SU-DHL-6 (cell line): ENCODE results near the gene PCLO.

Experiments used
- H2AFZ ChIP-seq: fragments of 200-600 bp; sonication (generic); 2 replicates; pipeline ENCODE4 v1.6.1; 2014; ENCODE audit warnings: low read depth, mild to moderate bottlenecking, moderate library complexity, mixed read lengths, antibody characterized with exemption, low read length; ENCODE audit not compliant: severe bottlenecking
- H3F3A ChIP-seq: fragments of 200-600 bp; shearing (Covaris generic); 2 replicates; pipeline ENCODE4 v1.6.0; 2016; ENCODE audit warnings: antibody characterized with exemption, mild to moderate bottlenecking; ENCODE audit not compliant: insufficient read depth
- H3K27ac ChIP-seq: fragments of 200-600 bp; sonication (generic); 2 replicates; pipeline ENCODE4 v1.5.1; 2016; ENCODE audit warnings: low read depth, mild to moderate bottlenecking, low read length, moderate library complexity, mixed read lengths
- H3K27me3 ChIP-seq: fragments of 200-600 bp; sonication (generic), shearing (Covaris generic); 2 replicates; pipeline ENCODE4 v1.6.0; 2014; ENCODE audit warnings: mild to moderate bottlenecking, low read length
- H3K36me3 ChIP-seq: fragments of 200-600 bp; sonication (generic); 2 replicates; pipeline ENCODE4 v1.6.1; 2014; ENCODE audit warnings: mild to moderate bottlenecking, low read length, mixed read lengths
- H3K4me2 ChIP-seq: fragments of 300-600, 200-600 bp; shearing (Covaris generic), sonication (generic); 2 replicates; pipeline ENCODE4 v1.6.0; 2014; ENCODE audit warnings: low read length, low read depth, mild to moderate bottlenecking; ENCODE audit not compliant: poor library complexity, severe bottlenecking
- H3K4me3 ChIP-seq: fragments of 200-600 bp; sonication (generic); 2 replicates; pipeline ENCODE4 v1.5.1; 2014; ENCODE audit warnings: antibody characterized with exemption, low read length, mild to moderate bottlenecking, mixed read lengths; ENCODE audit not compliant: insufficient read depth, poor library complexity, severe bottlenecking
- H3K79me2 ChIP-seq: fragments of 200-600 bp; sonication (generic); 2 replicates; pipeline ENCODE4 v1.6.1; 2014; ENCODE audit warnings: mild to moderate bottlenecking, low read length, moderate library complexity; ENCODE audit not compliant: insufficient read depth
- H3K9ac ChIP-seq: fragments of 200-600 bp; sonication (generic); 2 replicates; pipeline ENCODE4 v1.7.0; 2014; ENCODE audit warnings: mild to moderate bottlenecking, low read length
- H3K9me2 ChIP-seq: fragments of 200-600 bp; sonication (generic); replicated peaks from 2 replicates; pipeline ENCODE4 v1.6.1; 2014; ENCODE audit warnings: low read length; ENCODE audit not compliant: insufficient read depth
- H3K9me3 ChIP-seq: fragments of 200-600 bp; sonication (generic); 2 replicates; pipeline ENCODE4 v1.6.1; 2014; ENCODE audit warnings: low read length, mixed read lengths; ENCODE audit not compliant: insufficient read depth
- H4K20me1 ChIP-seq: fragments of 200-600 bp; sonication (generic); 2 replicates; pipeline ENCODE4 v1.6.1; 2014; ENCODE audit warnings: low read depth, mild to moderate bottlenecking, antibody characterized with exemption, low read length, moderate library complexity, mixed read lengths
- EZH2phosphoT487 ChIP-seq: fragments of 200-600 bp; sonication (generic), shearing (Covaris generic); conservative IDR thresholded peaks from 2 replicates; pipeline ENCODE4 v1.6.1; 2018; ENCODE audit warnings: mild to moderate bottlenecking, antibody characterized with exemption, low read length, moderate library complexity, mixed read lengths
- TF ChIP-seq, protein P1 (sequence below): fragments of 200-600 bp; sonication (generic); IDR thresholded peaks from one replicate; pipeline ENCODE4 v1.5.1; 2017; ENCODE audit warnings: antibody characterized with exemption, mild to moderate bottlenecking, low read length, moderate library complexity; ENCODE audit not compliant: insufficient read depth, poor library complexity, severe bottlenecking

Gene PCLO

DNA sequence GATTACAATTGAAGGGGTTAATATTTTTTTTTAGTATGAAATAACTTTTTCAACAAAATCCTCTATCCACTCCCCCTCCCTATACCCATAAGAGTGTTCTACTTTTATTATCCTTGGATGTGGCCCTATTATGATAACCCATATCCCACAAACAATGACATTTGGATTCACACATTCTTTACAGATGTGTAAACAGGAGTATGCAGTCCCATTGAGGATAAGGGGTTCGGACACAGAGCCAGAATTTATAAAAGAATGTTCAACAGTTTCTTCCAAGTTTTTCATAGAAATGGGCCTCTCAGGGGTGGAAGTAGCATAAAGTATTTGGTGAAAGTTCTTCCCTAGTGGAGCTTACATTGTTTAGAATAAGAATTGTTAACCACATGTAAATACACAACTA, 16.1 kb upstream of the PCLO start:
- no peak for TF ChIP-seq EZH2phosphoT487
- TF ChIP-seq, protein P1, sequence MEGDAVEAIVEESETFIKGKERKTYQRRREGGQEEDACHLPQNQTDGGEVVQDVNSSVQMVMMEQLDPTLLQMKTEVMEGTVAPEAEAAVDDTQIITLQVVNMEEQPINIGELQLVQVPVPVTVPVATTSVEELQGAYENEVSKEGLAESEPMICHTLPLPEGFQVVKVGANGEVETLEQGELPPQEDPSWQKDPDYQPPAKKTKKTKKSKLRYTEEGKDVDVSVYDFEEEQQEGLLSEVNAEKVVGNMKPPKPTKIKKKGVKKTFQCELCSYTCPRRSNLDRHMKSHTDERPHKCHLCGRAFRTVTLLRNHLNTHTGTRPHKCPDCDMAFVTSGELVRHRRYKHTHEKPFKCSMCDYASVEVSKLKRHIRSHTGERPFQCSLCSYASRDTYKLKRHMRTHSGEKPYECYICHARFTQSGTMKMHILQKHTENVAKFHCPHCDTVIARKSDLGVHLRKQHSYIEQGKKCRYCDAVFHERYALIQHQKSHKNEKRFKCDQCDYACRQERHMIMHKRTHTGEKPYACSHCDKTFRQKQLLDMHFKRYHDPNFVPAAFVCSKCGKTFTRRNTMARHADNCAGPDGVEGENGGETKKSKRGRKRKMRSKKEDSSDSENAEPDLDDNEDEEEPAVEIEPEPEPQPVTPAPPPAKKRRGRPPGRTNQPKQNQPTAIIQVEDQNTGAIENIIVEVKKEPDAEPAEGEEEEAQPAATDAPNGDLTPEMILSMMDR: no peak
- Histone ChIP-seq H3K27ac (no peak overlapping the region), H2AFZ (no peak overlapping the region), H3F3A (no peaks in the 10 kb centered on the region), H3K9me2 (no peaks in the 10 kb centered on the region), H3K9ac (no peak overlapping the region), H3K27me3 (no peaks in the 10 kb centered on the region), H3K79me2 (no peaks in the 10 kb centered on the region), H3K36me3 (no peaks in the 10 kb centered on the region), H3K4me2 (no peak overlapping the region), H4K20me1 (no peaks in the 10 kb centered on the region), H3K4me3 (no peak overlapping the region), H3K9me3 (no peaks in the 10 kb centered on the region)

DNA sequence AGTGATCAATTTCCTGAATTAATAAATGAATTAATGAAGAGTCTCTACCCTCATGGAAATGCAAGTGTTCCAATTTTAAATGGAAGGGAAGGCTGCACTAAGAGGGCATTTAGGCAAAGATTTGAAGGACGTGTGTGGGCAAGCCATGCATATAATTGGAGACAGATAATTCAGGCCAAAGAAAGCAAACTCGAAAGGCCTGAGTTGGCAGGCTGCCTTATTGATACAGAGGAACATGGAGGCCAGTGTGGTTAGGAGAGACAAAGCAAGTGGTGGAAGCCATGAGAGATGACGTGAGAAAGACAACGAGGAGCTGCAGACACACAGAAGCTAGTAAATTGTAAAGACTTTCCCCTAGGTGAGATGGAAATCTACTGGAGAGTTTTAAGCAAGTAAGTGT, 15.4 kb upstream of the PCLO start:
- Histone ChIP-seq H3K4me2 (no peak overlapping the region), H3K79me2 (no peaks in the 10 kb centered on the region), H3K9me2 (no peaks in the 10 kb centered on the region), H3K27me3 (no peaks in the 10 kb centered on the region), H3K4me3 (no peak overlapping the region), H3K9me3 (no peaks in the 10 kb centered on the region), H4K20me1 (no peaks in the 10 kb centered on the region), H3K36me3 (no peaks in the 10 kb centered on the region), H3K27ac (no peak overlapping the region), H3F3A (no peaks in the 10 kb centered on the region), H3K9ac (no peak overlapping the region), H2AFZ (no peak overlapping the region)
- no peak for TF ChIP-seq EZH2phosphoT487
- TF ChIP-seq, protein P1: no peak

DNA sequence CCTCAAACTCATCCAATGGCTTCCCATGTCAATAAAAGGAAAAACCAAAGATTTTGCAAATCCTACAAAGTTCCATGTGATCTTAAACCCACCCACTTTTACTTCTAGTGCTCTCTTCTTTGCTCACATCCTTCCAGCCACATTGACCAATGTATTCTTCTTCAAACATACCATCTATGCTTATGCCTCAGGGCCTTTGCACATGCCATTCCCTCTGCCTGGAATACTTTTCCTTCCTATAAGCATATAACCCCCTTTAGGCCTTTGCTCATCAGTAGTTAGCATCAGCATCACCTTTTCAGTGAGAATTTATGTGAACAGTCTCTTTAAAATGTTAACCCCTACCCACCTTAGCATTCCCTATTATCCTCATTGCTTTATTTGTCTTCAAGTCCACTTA, 11.0 kb upstream of the PCLO start:
- Histone ChIP-seq H3K4me2 (no peak overlapping the region), H3K9me2 (no peaks in the 10 kb centered on the region), H3K36me3 (no peaks in the 10 kb centered on the region), H3K27me3 (no peaks in the 10 kb centered on the region), H3F3A (no peaks in the 10 kb centered on the region), H3K4me3 (no peak overlapping the region), H3K79me2 (no peaks in the 10 kb centered on the region), H3K9me3 (no peaks in the 10 kb centered on the region), H2AFZ (no peak overlapping the region), H3K9ac (no peak overlapping the region), H3K27ac (no peak overlapping the region), H4K20me1 (no peaks in the 10 kb centered on the region)
- TF ChIP-seq EZH2phosphoT487: no peak
- TF ChIP-seq, protein P1: no peak

DNA sequence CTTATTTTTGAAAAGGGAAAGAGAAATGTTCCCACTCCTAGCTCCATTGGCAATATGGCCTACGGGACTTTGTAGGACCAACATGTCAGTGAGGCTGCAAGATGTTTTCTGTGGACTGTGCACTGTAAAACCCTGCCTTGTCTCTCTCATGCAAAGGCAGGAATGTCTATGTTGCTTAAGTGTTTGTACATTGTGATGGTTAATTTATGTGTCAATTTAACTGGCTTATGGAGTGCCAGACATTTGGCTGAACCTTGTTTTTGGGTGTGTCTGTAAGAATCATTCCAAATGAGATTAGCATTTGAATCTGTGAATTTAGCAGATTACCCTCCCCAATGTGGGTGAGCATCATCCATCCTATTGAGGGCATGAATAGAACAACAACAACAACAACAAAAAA, 4.1 kb upstream of the PCLO start:
- H3K27me3 ChIP-seq: no peaks in the 10 kb centered on the region
- no peak overlapping the region for H3K27ac ChIP-seq
- no peaks in the 10 kb centered on the region for H3K79me2 ChIP-seq
- no peaks in the 10 kb centered on the region for H3K36me3 ChIP-seq
- H4K20me1 ChIP-seq: no peaks in the 10 kb centered on the region
- H2AFZ ChIP-seq: no peak overlapping the region
- TF ChIP-seq, protein P1: no peak
- TF ChIP-seq EZH2phosphoT487: no peak
- no peak overlapping the region for H3K4me2 ChIP-seq
- H3F3A ChIP-seq: no peaks in the 10 kb centered on the region
- H3K9me3 ChIP-seq: no peaks in the 10 kb centered on the region
- H3K9ac ChIP-seq: no peak overlapping the region
- no peak overlapping the region for H3K4me3 ChIP-seq
- no peaks in the 10 kb centered on the region for H3K9me2 ChIP-seq
